Effector memory CD4-positive, alpha-beta T cell (primary cell): ENCODE results near the gene RAB22A.
"Not testable (repeated sequence)": the region's sequence is repeated elsewhere in the genome, so short reads cannot be mapped to it uniquely, and the experiment has no call there.

Experiments used
- DNase-seq, 3 donors: peaks; one replicate each; pipeline ENCODE4 v3.0.0-alpha.2; 2020
- H3K27ac ChIP-seq: 2 replicates; pipeline ENCODE4 v1.7.0; 2013; ENCODE audit warnings: mild to moderate bottlenecking, low read length, moderate library complexity; ENCODE audit not compliant: insufficient read depth, poor library complexity, severe bottlenecking
- H3K27me3 ChIP-seq: replicated peaks from 2 replicates; pipeline ENCODE4 v1.7.0; 2013; ENCODE audit warnings: mild to moderate bottlenecking, low read length; ENCODE audit not compliant: insufficient read depth, control insufficient read depth, poor library complexity, severe bottlenecking
- H3K36me3 ChIP-seq: 2 replicates; pipeline ENCODE4 v1.7.0; 2013; ENCODE audit warnings: mild to moderate bottlenecking, low read length, moderate library complexity; ENCODE audit not compliant: control insufficient read depth, insufficient read depth
- H3K4me1 ChIP-seq: 2 replicates; pipeline ENCODE4 v1.7.0; 2013; ENCODE audit warnings: low read length, mild to moderate bottlenecking; ENCODE audit not compliant: control insufficient read depth, insufficient read depth, poor library complexity, severe bottlenecking
- H3K4me3 ChIP-seq: 2 replicates; pipeline ENCODE4 v1.7.0; 2013; ENCODE audit warnings: low read length, low read depth, mild to moderate bottlenecking; ENCODE audit not compliant: insufficient read depth, poor library complexity, severe bottlenecking
- H3K9me3 ChIP-seq: 2 replicates; pipeline ENCODE4 v1.7.0; 2013; ENCODE audit warnings: mild to moderate bottlenecking, low read length, moderate library complexity; ENCODE audit not compliant: control insufficient read depth

RAB22A gene

GRCh38 chr20:58362970-58363369 is 53.5 kb downstream of the RAB22A start:
- no peaks in the 10 kb centered on the region for H3K9me3 ChIP-seq
- H3K27me3 ChIP-seq, result no peaks in the 10 kb centered on the region
- no peak for DNase-seq
- no peak overlapping the region for H3K4me3 ChIP-seq
- H3K4me1 ChIP-seq, result no peaks in the 10 kb centered on the region
- no peak overlapping the region for H3K27ac ChIP-seq
- peaks cover 42% of the 10 kb centered on the region for H3K36me3 ChIP-seq

GRCh38 chr20:58366866-58367265 is 57.4 kb downstream of the RAB22A start:
- H3K9me3 ChIP-seq, result no peaks in the 10 kb centered on the region
- H3K36me3 ChIP-seq, result peaks cover 12% of the 10 kb centered on the region
- H3K27ac ChIP-seq, result no peak overlapping the region
- no peak overlapping the region for H3K4me3 ChIP-seq
- H3K27me3 ChIP-seq, result no peaks in the 10 kb centered on the region
- H3K4me1 ChIP-seq, result no peaks in the 10 kb centered on the region
- no peak for DNase-seq

GRCh38 chr20:58372806-58373205 is 63.3 kb downstream of the RAB22A start:
- H3K4me1 ChIP-seq, result no peaks in the 10 kb centered on the region
- H3K4me3 ChIP-seq, result no peak overlapping the region
- H3K9me3 ChIP-seq, result no peaks in the 10 kb centered on the region
- no peak overlapping the region for H3K27ac ChIP-seq
- no peaks in the 10 kb centered on the region for H3K27me3 ChIP-seq
- no peak for DNase-seq
- no peaks in the 10 kb centered on the region for H3K36me3 ChIP-seq

- H3K4me3 ChIP-seq, DNase-seq, H3K27me3 ChIP-seq, H3K36me3 ChIP-seq, H3K4me1 ChIP-seq, H3K9me3 ChIP-seq, H3K27ac ChIP-seq: not testable (repeated sequence)
Measured at GRCh38 chr20:58373296-58373695, 63.8 kb downstream of the RAB22A start.

- Histone ChIP-seq H3K4me3 (no peak overlapping the region), H3K4me1 (no peaks in the 10 kb centered on the region), H3K36me3 (no peaks in the 10 kb centered on the region), H3K27me3 (no peaks in the 10 kb centered on the region), H3K27ac (no peak overlapping the region), H3K9me3 (no peaks in the 10 kb centered on the region)
- no peak for DNase-seq
Measured at GRCh38 chr20:58374027-58374850, 64.7 kb downstream of the RAB22A start.

GRCh38 chr20:58374906-58375758 is 65.6 kb downstream of the RAB22A start:
- H3K4me1 ChIP-seq, result no peaks in the 10 kb centered on the region
- no peaks in the 10 kb centered on the region for H3K27me3 ChIP-seq
- no peaks in the 10 kb centered on the region for H3K36me3 ChIP-seq
- no peak overlapping the region for H3K4me3 ChIP-seq
- H3K9me3 ChIP-seq, result no peaks in the 10 kb centered on the region
- no peak for DNase-seq
- H3K27ac ChIP-seq, result no peak overlapping the region

GRCh38 chr20:58375759-58376352 is 66.3 kb downstream of the RAB22A start:
- no peaks in the 10 kb centered on the region for H3K4me1 ChIP-seq
- peaks cover 4% of the 10 kb centered on the region for H3K27me3 ChIP-seq
- no peak overlapping the region for H3K27ac ChIP-seq
- no peak for DNase-seq
- H3K9me3 ChIP-seq, result no peaks in the 10 kb centered on the region
- no peak overlapping the region for H3K4me3 ChIP-seq
- no peaks in the 10 kb centered on the region for H3K36me3 ChIP-seq

GRCh38 chr20:58377017-58377416 is 67.5 kb downstream of the RAB22A start:
- H3K4me3 ChIP-seq, result no peak overlapping the region
- H3K4me1 ChIP-seq, result no peaks in the 10 kb centered on the region
- peaks cover 4% of the 10 kb centered on the region for H3K27me3 ChIP-seq
- H3K36me3 ChIP-seq, result no peaks in the 10 kb centered on the region
- no peak for DNase-seq
- H3K27ac ChIP-seq, result no peak overlapping the region
- no peaks in the 10 kb centered on the region for H3K9me3 ChIP-seq

- no peaks in the 10 kb centered on the region for H3K4me1 ChIP-seq
- H3K4me3 ChIP-seq, result no peak overlapping the region
- H3K27ac ChIP-seq, result no peak overlapping the region
- no peak for DNase-seq
- no peaks in the 10 kb centered on the region for H3K9me3 ChIP-seq
- H3K36me3 ChIP-seq, result no peaks in the 10 kb centered on the region
- H3K27me3 ChIP-seq, result peaks cover 4% of the 10 kb centered on the region
Measured at GRCh38 chr20:58377766-58378401, 68.4 kb downstream of the RAB22A start.
